ENCODE measurements around the gene USP21.

DNA sequence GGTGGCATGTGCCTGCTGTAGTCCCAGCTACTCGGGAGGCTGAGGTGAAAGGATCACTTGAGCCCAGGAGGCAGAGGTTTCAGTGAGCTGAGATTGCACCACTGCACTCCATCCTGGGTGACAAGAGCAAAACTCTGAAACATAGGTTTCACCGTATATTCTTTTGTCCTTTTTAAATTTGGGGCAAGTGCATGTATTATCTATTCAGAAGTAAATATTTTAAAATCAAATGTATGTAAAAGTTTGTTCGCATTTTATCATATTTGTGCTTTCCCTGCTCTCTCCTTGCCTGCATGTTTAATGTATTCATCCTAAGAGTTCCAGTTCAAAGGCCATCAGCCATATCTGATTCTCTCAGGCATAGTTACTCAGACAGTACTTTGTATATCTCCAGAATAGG is 13.5 kb upstream of the USP21 start:
- TF ChIP-seq SIN3B (IDR thresholded peaks at IDR 0.05; ENCODE audit: low read length) (no peak), ZNF282 (IDR thresholded peaks at IDR 0.05; ENCODE audit: partially characterized antibody) (no peak), HMG20A (CRISPR knock-in tag; IDR thresholded peaks at IDR 0.05; ENCODE audit: borderline replicate concordance) (no peak), RBFOX2 (IDR thresholded peaks at IDR 0.05; ENCODE audit: low read depth, low read length) (no peak)
- TF ChIP-seq, protein P1, sequence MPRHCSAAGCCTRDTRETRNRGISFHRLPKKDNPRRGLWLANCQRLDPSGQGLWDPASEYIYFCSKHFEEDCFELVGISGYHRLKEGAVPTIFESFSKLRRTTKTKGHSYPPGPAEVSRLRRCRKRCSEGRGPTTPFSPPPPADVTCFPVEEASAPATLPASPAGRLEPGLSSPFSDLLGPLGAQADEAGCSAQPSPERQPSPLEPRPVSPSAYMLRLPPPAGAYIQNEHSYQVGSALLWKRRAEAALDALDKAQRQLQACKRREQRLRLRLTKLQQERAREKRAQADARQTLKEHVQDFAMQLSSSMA (CRISPR knock-in tag; IDR thresholded peaks at IDR 0.05): no peak
- TF ChIP-seq, protein P2, sequence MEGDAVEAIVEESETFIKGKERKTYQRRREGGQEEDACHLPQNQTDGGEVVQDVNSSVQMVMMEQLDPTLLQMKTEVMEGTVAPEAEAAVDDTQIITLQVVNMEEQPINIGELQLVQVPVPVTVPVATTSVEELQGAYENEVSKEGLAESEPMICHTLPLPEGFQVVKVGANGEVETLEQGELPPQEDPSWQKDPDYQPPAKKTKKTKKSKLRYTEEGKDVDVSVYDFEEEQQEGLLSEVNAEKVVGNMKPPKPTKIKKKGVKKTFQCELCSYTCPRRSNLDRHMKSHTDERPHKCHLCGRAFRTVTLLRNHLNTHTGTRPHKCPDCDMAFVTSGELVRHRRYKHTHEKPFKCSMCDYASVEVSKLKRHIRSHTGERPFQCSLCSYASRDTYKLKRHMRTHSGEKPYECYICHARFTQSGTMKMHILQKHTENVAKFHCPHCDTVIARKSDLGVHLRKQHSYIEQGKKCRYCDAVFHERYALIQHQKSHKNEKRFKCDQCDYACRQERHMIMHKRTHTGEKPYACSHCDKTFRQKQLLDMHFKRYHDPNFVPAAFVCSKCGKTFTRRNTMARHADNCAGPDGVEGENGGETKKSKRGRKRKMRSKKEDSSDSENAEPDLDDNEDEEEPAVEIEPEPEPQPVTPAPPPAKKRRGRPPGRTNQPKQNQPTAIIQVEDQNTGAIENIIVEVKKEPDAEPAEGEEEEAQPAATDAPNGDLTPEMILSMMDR (CRISPR knock-in tag; IDR thresholded peaks at IDR 0.05): no peak
- TF ChIP-seq, protein P3, sequence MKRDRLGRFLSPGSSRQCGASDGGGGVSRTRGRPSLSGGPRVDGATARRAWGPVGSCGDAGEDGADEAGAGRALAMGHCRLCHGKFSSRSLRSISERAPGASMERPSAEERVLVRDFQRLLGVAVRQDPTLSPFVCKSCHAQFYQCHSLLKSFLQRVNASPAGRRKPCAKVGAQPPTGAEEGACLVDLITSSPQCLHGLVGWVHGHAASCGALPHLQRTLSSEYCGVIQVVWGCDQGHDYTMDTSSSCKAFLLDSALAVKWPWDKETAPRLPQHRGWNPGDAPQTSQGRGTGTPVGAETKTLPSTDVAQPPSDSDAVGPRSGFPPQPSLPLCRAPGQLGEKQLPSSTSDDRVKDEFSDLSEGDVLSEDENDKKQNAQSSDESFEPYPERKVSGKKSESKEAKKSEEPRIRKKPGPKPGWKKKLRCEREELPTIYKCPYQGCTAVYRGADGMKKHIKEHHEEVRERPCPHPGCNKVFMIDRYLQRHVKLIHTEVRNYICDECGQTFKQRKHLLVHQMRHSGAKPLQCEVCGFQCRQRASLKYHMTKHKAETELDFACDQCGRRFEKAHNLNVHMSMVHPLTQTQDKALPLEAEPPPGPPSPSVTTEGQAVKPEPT (CRISPR knock-in tag; IDR thresholded peaks at IDR 0.05; ENCODE audit: low read depth): no peak
